GM12874 (cell line): Measurements from ENCODE around the gene PCDHGA5.

Source experiments
- TF ChIP-seq, protein P1 (sequence below): IDR thresholded peaks from 2 replicates; pipeline ENCODE4 v1.5.1; 2011; ENCODE audit warnings: low read depth, mild to moderate bottlenecking, control low read depth, low read length, moderate library complexity; ENCODE audit not compliant: insufficient read depth

Gene PCDHGA5

GRCh38 chr5:141398608-141399007, 34.6 kb downstream of the PCDHGA5 start:
- TF ChIP-seq, protein P1, sequence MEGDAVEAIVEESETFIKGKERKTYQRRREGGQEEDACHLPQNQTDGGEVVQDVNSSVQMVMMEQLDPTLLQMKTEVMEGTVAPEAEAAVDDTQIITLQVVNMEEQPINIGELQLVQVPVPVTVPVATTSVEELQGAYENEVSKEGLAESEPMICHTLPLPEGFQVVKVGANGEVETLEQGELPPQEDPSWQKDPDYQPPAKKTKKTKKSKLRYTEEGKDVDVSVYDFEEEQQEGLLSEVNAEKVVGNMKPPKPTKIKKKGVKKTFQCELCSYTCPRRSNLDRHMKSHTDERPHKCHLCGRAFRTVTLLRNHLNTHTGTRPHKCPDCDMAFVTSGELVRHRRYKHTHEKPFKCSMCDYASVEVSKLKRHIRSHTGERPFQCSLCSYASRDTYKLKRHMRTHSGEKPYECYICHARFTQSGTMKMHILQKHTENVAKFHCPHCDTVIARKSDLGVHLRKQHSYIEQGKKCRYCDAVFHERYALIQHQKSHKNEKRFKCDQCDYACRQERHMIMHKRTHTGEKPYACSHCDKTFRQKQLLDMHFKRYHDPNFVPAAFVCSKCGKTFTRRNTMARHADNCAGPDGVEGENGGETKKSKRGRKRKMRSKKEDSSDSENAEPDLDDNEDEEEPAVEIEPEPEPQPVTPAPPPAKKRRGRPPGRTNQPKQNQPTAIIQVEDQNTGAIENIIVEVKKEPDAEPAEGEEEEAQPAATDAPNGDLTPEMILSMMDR: 0 out of 2 replicates have a peak, but pooled peaks have one; percentile 1

GRCh38 chr5:141399555-141400258, 35.7 kb downstream of the PCDHGA5 start:
- TF ChIP-seq, protein P1: no peak

DNA sequence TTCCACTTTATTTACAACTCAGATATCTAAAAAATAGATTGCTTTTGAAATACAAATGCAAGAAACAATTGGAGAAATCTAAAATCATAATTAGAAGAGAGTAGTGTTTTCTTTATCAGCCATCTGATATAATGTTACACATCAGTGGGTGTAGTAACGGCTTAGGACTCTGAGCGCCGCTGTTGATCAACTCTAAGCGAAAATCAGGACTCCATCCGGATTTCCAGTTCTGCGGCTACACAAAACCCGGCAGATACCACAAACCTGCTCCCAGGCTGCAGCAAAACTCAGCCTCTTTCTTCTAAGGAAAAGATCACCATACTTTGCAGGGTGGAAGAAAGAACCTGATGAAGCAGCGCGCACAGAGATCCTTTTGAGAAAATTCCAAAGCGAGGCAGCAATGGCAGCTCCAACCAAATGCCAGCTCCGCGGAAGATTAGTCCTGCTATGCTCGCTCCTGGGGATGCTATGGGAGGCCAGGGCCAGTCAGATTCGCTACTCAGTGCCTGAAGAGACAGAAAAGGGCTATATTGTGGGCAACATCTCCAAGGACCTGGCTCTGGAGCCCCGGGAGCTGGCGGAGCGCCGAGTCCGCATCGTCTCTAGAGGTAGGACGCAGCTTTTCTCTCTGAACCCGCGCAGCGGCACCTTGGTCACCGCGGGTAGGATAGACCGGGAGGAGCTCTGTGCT, 38.7 kb downstream of the PCDHGA5 start, which contains the start of gene PCDHGA9:
Gene PCDHGA9 (plus strand): TSS at position 226 of the 691 bp plus-strand sequence. CDS start 175 bp downstream, at position 401.
- TF ChIP-seq, protein P1: no peak

- TF ChIP-seq, protein P1: no peak
Measured at GRCh38 chr5:141403387-141403786, 39.4 kb downstream of the PCDHGA5 start.

DNA sequence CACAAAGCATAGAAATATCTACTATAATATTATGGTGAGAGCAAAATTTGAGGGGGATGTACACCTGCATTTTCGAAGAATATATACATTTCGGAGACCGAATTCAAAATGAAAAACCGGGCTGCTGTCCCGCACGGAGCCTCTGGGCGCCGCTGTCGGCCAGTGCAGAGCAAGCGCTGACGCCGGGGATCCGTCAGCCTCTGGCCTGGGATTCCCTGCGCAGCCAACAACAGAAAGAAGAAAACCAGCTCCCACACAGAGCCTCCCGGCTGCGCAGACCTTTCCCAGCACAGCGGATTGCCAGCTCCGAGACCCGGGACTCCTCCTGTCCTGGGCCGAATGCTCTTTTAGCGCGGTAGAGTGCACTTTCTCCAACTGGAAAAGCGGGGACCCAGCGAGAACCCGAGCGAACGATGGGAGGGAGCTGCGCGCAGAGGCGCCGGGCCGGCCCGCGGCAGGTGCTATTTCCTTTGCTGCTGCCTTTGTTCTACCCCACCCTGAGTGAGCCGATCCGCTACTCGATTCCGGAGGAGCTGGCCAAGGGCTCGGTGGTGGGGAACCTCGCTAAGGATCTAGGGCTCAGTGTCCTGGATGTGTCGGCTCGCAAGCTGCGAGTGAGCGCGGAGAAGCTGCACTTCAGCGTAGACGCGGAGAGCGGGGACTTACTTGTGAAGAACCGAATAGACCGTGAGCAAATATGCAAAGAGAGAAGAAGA, 44.0 kb downstream of the PCDHGA5 start, which contains the start of gene PCDHGB6:
Gene PCDHGB6 (plus strand): TSS at position 232 of the 716 bp plus-strand sequence. CDS start 182 bp downstream, at position 414.
- TF ChIP-seq, protein P1: peak; percentile 78

DNA sequence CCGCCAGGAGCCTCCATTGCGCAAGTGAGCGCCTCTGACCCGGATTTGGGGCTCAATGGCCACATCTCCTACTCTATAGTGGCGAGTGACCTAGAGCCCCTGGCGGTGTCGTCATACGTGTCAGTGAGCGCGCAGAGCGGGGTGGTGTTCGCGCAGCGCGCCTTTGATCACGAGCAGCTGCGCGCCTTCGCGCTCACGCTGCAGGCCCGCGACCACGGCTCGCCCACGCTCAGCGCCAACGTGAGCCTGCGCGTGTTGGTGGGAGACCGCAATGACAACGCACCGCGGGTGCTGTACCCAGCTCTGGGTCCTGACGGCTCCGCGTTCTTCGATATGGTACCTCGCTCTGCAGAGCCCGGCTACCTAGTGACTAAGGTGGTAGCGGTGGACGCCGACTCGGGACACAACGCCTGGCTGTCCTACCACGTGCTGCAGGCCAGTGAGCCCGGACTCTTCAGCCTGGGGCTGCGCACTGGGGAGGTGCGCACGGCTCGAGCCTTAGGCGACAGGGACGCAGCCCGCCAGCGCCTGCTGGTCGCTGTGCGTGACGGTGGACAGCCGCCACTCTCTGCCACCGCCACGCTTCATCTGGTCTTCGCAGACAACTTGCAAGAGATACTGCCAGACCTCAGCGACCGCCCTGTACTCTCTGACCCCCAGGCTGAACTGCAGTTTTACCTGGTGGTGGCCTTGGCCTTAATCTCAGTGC, 45.8 kb downstream of the PCDHGA5 start:
- TF ChIP-seq, protein P1: no peak
